H9 (cell line): ENCODE results near the gene MTSS2. TPM values are rescaled to one million over a fixed set of nuclear protein-coding genes. Genes with fewer than 3 reads are reported as not detected.

Experiments
- DNase-seq: peaks from one replicate; pipeline ENCODE4 v3.0.0-alpha.2; 2017
- H2AFZ ChIP-seq: one replicate; pipeline ENCODE4 v1.6.1; 2013; ENCODE audit warnings: mild to moderate bottlenecking, low read length, control low read depth, moderate library complexity
- H2AK5ac ChIP-seq: 2 replicates; pipeline ENCODE4 v1.6.1; 2013; ENCODE audit warnings: low read length, control low read depth, mixed read lengths; ENCODE audit not compliant: insufficient read length
- H2BK120ac ChIP-seq: one replicate; pipeline ENCODE4 v1.6.1; 2013; ENCODE audit warnings: low read depth, mild to moderate bottlenecking, low read length, control low read depth, inconsistent platforms; ENCODE audit not compliant: poor library complexity, severe bottlenecking
- H2BK12ac ChIP-seq: 2 replicates; pipeline ENCODE4 v1.6.1; 2013; ENCODE audit warnings: low read length, control low read depth, mixed read lengths, low read depth; ENCODE audit not compliant: insufficient read length
- H2BK15ac ChIP-seq: 2 replicates; pipeline ENCODE4 v1.6.1; 2013; ENCODE audit warnings: low read depth, low read length, control low read depth
- H2BK20ac ChIP-seq: one replicate; pipeline ENCODE4 v1.6.1; 2013; ENCODE audit warnings: low read depth, mild to moderate bottlenecking, low read length, control low read depth, inconsistent platforms; ENCODE audit not compliant: poor library complexity, severe bottlenecking
- H2BK5ac ChIP-seq: 2 replicates; pipeline ENCODE4 v1.6.1; 2013; ENCODE audit warnings: low read length, control low read depth, mixed read lengths; ENCODE audit not compliant: insufficient read length
- H3K14ac ChIP-seq: 2 replicates; pipeline ENCODE4 v1.6.1; 2013; ENCODE audit warnings: low read length, control low read depth; ENCODE audit not compliant: insufficient read depth
- H3K18ac ChIP-seq: 2 replicates; pipeline ENCODE4 v1.6.1; 2013; ENCODE audit warnings: low read depth, mild to moderate bottlenecking, mixed read lengths, low read length, control low read depth; ENCODE audit not compliant: insufficient read length
- H3K23ac ChIP-seq: 2 replicates; pipeline ENCODE4 v1.6.1; 2013; ENCODE audit warnings: low read length, control low read depth, mixed read lengths, low read depth; ENCODE audit not compliant: insufficient read length
- H3K23me2 ChIP-seq: 2 replicates; pipeline ENCODE4 v1.6.1; 2013; ENCODE audit warnings: low read depth, mild to moderate bottlenecking, mixed read lengths, low read length, control low read depth; ENCODE audit not compliant: insufficient read length, poor library complexity, severe bottlenecking
- H3K27ac ChIP-seq: 2 replicates; pipeline ENCODE4 v1.5.1; 2013; ENCODE audit warnings: low read length, control low read depth, mixed read lengths, low read depth; ENCODE audit not compliant: insufficient read length
- H3K27me3 ChIP-seq: 2 replicates; pipeline ENCODE4 v1.6.1; 2013; ENCODE audit warnings: low read length, control low read depth, inconsistent platforms; ENCODE audit not compliant: insufficient read depth
- H3K4ac ChIP-seq: 2 replicates; pipeline ENCODE4 v1.6.1; 2013; ENCODE audit warnings: low read depth, mild to moderate bottlenecking, control low read depth, inconsistent platforms, low read length, moderate library complexity
- H3K4me1 ChIP-seq: 2 replicates; pipeline ENCODE4 v1.6.1; 2013; ENCODE audit warnings: low read length, control low read depth, inconsistent platforms; ENCODE audit not compliant: insufficient read depth
- H3K4me2 ChIP-seq: 2 replicates; pipeline ENCODE4 v1.6.1; 2013; ENCODE audit warnings: low read length, control low read depth, mixed read lengths; ENCODE audit not compliant: insufficient read length, insufficient read depth
- H3K56ac ChIP-seq: 2 replicates; pipeline ENCODE4 v1.6.1; 2013; ENCODE audit warnings: low read depth, mild to moderate bottlenecking, mixed read lengths, low read length, control low read depth; ENCODE audit not compliant: insufficient read length
- H3K79me1 ChIP-seq: 2 replicates; pipeline ENCODE4 v1.6.1; 2013; ENCODE audit warnings: low read depth, mild to moderate bottlenecking, moderate library complexity, low read length, control low read depth, inconsistent platforms; ENCODE audit not compliant: insufficient read depth, poor library complexity, severe bottlenecking
- H3K79me2 ChIP-seq: 2 replicates; pipeline ENCODE4 v1.6.1; 2013; ENCODE audit warnings: low read length, control low read depth, inconsistent platforms; ENCODE audit not compliant: insufficient read depth
- H3K9ac ChIP-seq: 2 replicates; pipeline ENCODE4 v1.6.1; 2013; ENCODE audit warnings: low read length, control low read depth, mixed read lengths; ENCODE audit not compliant: insufficient read length; ENCODE audit errors: extremely low read depth
- H3K9me3 ChIP-seq: one replicate; pipeline ENCODE4 v1.6.1; 2013; ENCODE audit warnings: low read depth, low read length, inconsistent platforms; ENCODE audit not compliant: control insufficient read depth
- H3T11ph ChIP-seq: one replicate; pipeline ENCODE4 v1.6.1; 2013; ENCODE audit warnings: mild to moderate bottlenecking, low read length, control low read depth, inconsistent platforms
- H4K20me1 ChIP-seq: one replicate; pipeline ENCODE4 v1.6.1; 2013; ENCODE audit not compliant: control insufficient read depth, insufficient read length, insufficient read depth
- H4K5ac ChIP-seq: 2 replicates; pipeline ENCODE4 v1.6.1; 2013; ENCODE audit warnings: low read depth, mild to moderate bottlenecking, mixed read lengths, low read length, control low read depth; ENCODE audit not compliant: insufficient read length
- H4K8ac ChIP-seq: replicated peaks from 2 replicates; pipeline ENCODE4 v1.6.1; 2013; ENCODE audit warnings: low read length, control low read depth, mixed read lengths, low read depth; ENCODE audit not compliant: insufficient read length
- H4K91ac ChIP-seq: 2 replicates; pipeline ENCODE4 v1.6.1; 2013; ENCODE audit warnings: low read depth, mild to moderate bottlenecking, moderate library complexity, mixed read lengths, low read length, control low read depth; ENCODE audit not compliant: insufficient read length
- H3K27ac Mint-ChIP-seq, 3 experiments: 2 replicates in 2 of 3; 3 replicates in 1 of 3; pipeline ENCODE4 v1.8.0; 2020 to 2021; ENCODE audit warnings: mixed read lengths in 3 of 3, mild to moderate bottlenecking in 1 of 3, moderate library complexity in 1 of 3
- H3K27me3 Mint-ChIP-seq: 2 replicates; pipeline ENCODE4 v1.8.0; 2021; ENCODE audit warnings: low read depth, mild to moderate bottlenecking, moderate library complexity, mixed read lengths
- H3K36me3 Mint-ChIP-seq, 3 experiments: 2 replicates in 2 of 3; 3 replicates in 1 of 3; pipeline ENCODE4 v1.8.0; 2020 to 2021; ENCODE audit warnings: low read depth in 3 of 3, mixed read lengths in 3 of 3; ENCODE audit not compliant: insufficient read depth in 1 of 3
- H3K4me1 Mint-ChIP-seq, 2 experiments: 2 replicates each; pipeline ENCODE4 v1.8.0; 2020; ENCODE audit warnings: mixed read lengths in 2 of 2
- H3K4me3 Mint-ChIP-seq, 2 experiments: 2 replicates in 1 of 2; 3 replicates in 1 of 2; pipeline ENCODE4 v1.8.0; 2020 to 2021; ENCODE audit warnings: mild to moderate bottlenecking in 2 of 2, mixed read lengths in 2 of 2, moderate library complexity in 1 of 2
- H3K9me3 Mint-ChIP-seq, 2 experiments: 2 replicates in 1 of 2; 3 replicates in 1 of 2; pipeline ENCODE4 v1.8.0; 2020; ENCODE audit warnings: mild to moderate bottlenecking in 2 of 2, mixed read lengths in 2 of 2, moderate library complexity in 1 of 2
- CTCF ChIP-seq: fragments of 200-600 bp; sonication (generic); conservative IDR thresholded peaks from 3 replicates; pipeline ENCODE4 v1.8.0; 2021; ENCODE audit warnings: antibody characterized with exemption, mild to moderate bottlenecking
- WGBS: extraction: QIAGEN DNeasy Blood & Tissue Kit; methylation state at CpG from one replicate; pipeline ENCODE4 v1.1.7; 2013; ENCODE audit warnings: missing lambda C conversion rate, low lambda C conversion rate, mixed read lengths; ENCODE audit not compliant: insufficient read length; ENCODE audit errors: extremely low coverage; 5-methylcytosine and 5-hydroxymethylcytosine counted together
- total RNA-seq: library from RNA; stranded (reverse); gene quantifications from 2 replicates; pipeline ENCODE4 v1.2.1, GENCODE V29; 2021

The MTSS2 gene
- total RNA-seq, 1 experiment from 2014 or later = 41.0 TPM

DNA sequence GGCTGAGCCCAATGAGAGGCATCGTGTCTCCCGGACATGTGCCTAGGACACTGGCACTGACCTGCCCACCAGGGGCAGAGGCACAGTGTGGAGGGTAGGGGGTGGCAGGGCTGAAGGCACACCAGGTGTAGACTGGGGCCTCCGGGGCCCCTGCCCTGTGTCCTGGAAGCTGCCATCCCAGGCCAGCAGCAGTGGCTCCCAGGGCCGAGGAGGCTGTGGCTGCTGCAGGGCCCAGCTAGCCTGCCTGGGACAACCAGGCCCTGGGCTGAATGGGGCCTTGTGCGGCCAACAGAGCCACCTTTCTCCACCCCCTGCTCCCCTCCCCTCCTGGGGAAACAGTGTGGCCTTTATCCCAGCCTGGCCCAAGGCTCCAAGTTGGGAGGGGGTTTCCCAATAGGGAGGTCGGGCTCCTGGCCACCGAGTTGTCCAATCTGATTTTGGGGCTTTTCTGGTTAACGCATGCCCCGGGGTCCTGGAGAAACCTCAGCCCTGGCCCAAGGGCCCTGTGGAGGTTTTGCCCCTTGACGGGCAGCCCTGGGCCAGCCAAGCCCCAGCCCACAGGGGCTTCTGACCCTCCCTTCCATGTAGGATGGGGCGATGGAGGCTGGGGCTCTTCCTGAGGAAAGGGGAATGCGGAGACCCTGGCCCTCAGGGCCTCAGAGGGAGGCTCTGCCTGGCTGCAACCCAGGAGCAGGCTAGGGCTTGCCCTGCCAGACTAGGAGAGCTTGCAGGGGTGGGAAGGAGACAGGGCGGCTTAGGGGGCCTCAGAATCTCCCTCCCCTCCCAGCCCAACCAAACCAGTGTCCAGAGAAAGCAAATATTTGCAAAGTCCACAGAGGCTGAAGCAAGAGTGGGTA lies 4.2 kb downstream of the MTSS2 start:
- Mint-ChIP-seq H3K4me1 (peaks cover 7 to 18% of the 10 kb centered on the region in 2 experiments), H3K27ac (no peak overlapping the region), H3K9me3 (no peaks in the 10 kb centered on the region; a peak in 1 of 5 replicates), H3K27me3 (peaks cover 2% of the 10 kb centered on the region; the same call in 1 of the 2 replicates), H3K4me3 (no peak overlapping the region), H3K36me3 (peaks cover 2 to 20% (median 7%) of the 10 kb centered on the region in 3 experiments; a peak in 5 of 7 replicates)
- H3K9me3 ChIP-seq = no peaks in the 10 kb centered on the region
- no peak overlapping the region for H2AFZ ChIP-seq
- H3K23me2 ChIP-seq = peaks cover 7% of the 10 kb centered on the region
- H3K18ac ChIP-seq = no peak overlapping the region
- no peak overlapping the region for H2BK120ac ChIP-seq
- no peak for DNase-seq
- TF ChIP-seq CTCF = no peak
- H3K4me2 ChIP-seq = no peak overlapping the region
- H3K23ac ChIP-seq = no peak overlapping the region
- H2BK20ac ChIP-seq = no peak overlapping the region
- no peaks in the 10 kb centered on the region for H4K20me1 ChIP-seq
- no peak overlapping the region for H2BK12ac ChIP-seq
- H4K91ac ChIP-seq = peak overlapping the region; percentile 17
- no peak overlapping the region for H2BK15ac ChIP-seq
- no peak overlapping the region for H3K27ac ChIP-seq
- no peaks in the 10 kb centered on the region for H3K27me3 ChIP-seq
- H2BK5ac ChIP-seq = no peak overlapping the region
- no peak overlapping the region for H3K56ac ChIP-seq
- H4K8ac ChIP-seq = no peak overlapping the region
- H3K79me1 ChIP-seq = no peaks in the 10 kb centered on the region
- no peaks in the 10 kb centered on the region for H3K79me2 ChIP-seq
- no peak overlapping the region for H4K5ac ChIP-seq
- H3K14ac ChIP-seq = no peak overlapping the region
- H3T11ph ChIP-seq = no peak overlapping the region
- no peak overlapping the region for H3K4ac ChIP-seq
- H3K9ac ChIP-seq = no peak overlapping the region
- no peaks in the 10 kb centered on the region for H3K4me1 ChIP-seq
- WGBS = no CpG with 5 or more reads among the region's 13 CpGs
- H2AK5ac ChIP-seq = no peak overlapping the region
